ENCODE data around the gene DNAJC27. TPM values are rescaled to one million over a fixed set of nuclear protein-coding genes. Genes with fewer than 3 reads are reported as not detected.
A peak's percentile ranks its signal among the peaks of the same experiment; 100 is the strongest.

The DNAJC27 gene
- total and polyA plus RNA-seq, 9 of the 15 experiments (the other 6 are each of a cell fraction or from before 2014, with no cell fraction given): 0.53 to 5.9 (median 3.0) TPM

DNA sequence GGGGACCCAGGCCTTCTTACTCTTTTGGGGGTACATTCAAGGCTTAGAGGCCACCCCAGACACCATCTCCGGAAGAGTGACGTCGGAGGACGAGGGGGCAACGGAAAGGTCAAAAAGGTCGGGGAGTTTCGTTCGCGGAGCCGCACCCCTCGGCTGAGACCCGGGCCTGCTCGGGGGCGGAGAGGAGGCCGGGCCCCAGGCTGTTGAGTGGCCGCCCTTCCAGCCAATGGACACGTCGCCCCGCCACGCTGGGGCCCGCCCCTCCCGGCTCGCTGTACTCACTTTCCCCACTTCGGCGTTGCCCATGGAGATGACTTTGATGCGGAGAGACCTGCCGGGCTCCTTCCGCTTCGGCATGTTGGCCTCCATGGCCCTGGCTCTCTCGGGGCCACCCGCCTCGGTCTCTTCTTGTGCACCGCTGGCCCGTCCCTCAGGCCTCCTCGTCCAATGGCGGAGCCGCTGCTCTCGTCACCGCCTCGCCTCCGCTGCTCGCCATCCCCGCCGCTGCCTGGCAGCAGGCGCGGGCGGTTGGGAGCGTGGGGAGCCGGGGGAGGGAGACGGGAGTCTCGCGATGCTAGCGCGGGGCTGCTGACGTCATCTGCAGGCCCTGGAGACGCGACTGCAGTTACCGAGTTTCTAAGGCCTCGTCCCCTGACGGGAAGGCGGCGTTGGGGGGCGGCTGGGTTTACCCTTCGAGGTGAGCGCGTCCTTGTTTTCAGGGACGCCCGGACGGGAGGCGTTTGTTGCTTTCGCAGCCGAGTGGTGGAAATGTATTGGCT is at the start of gene DNAJC27 (continued):
- TF ChIP-seq, protein P1, sequence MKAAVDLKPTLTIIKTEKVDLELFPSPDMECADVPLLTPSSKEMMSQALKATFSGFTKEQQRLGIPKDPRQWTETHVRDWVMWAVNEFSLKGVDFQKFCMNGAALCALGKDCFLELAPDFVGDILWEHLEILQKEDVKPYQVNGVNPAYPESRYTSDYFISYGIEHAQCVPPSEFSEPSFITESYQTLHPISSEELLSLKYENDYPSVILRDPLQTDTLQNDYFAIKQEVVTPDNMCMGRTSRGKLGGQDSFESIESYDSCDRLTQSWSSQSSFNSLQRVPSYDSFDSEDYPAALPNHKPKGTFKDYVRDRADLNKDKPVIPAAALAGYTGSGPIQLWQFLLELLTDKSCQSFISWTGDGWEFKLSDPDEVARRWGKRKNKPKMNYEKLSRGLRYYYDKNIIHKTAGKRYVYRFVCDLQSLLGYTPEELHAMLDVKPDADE (conservative IDR thresholded peaks at IDR 0.05; ENCODE audit: control insufficient read depth, low read depth, low read length): peak; percentile 76; the same call in 1 of the 2 replicates
- TF ChIP-seq MTF1 (CRISPR knock-in tag; IDR thresholded peaks at IDR 0.05; ENCODE audit: borderline replicate concordance) (no peak), ETV6 (IDR thresholded peaks at IDR 0.05; ENCODE audit: borderline replicate concordance in 1 of 2, low read depth in 2 of 2, low read length in 1 of 2) (no peak), ETV6 (CRISPR knock-in tag; IDR thresholded peaks at IDR 0.05; ENCODE audit: borderline replicate concordance) (no peak), POLR2AphosphoS2 (IDR thresholded peaks at IDR 0.05; ENCODE audit: low read length) (peak; percentile 62; the same call in 1 of the 2 replicates), ZNF717 (CRISPR knock-in tag; IDR thresholded peaks at IDR 0.05) (no peak), RBFOX2 (IDR thresholded peaks at IDR 0.05; ENCODE audit: low read depth, low read length) (peak; percentile 96), RBM15 (IDR thresholded peaks at IDR 0.05; ENCODE audit: insufficient read depth, low read length) (no peak), NEUROD1 (IDR thresholded peaks at IDR 0.05; ENCODE audit: borderline replicate concordance, low read depth, low read length, partially characterized antibody) (peak; percentile 81), ZNF224 (CRISPR knock-in tag; IDR thresholded peaks at IDR 0.05) (no peak), ARID1B (IDR thresholded peaks at IDR 0.05) (no peak; the same call in none of the 2 replicates), JUND (IDR thresholded peaks at IDR 0.05; ENCODE audit: borderline replicate concordance, low read depth, low read length) (peak; percentile 97), JUND (tag; IDR thresholded peaks at IDR 0.05; ENCODE audit: borderline replicate concordance, low read depth, low read length) (peak; percentile 93), HNRNPL (IDR thresholded peaks at IDR 0.05; ENCODE audit: low read depth, low read length) (no peak)
- TF ChIP-seq, protein P2, sequence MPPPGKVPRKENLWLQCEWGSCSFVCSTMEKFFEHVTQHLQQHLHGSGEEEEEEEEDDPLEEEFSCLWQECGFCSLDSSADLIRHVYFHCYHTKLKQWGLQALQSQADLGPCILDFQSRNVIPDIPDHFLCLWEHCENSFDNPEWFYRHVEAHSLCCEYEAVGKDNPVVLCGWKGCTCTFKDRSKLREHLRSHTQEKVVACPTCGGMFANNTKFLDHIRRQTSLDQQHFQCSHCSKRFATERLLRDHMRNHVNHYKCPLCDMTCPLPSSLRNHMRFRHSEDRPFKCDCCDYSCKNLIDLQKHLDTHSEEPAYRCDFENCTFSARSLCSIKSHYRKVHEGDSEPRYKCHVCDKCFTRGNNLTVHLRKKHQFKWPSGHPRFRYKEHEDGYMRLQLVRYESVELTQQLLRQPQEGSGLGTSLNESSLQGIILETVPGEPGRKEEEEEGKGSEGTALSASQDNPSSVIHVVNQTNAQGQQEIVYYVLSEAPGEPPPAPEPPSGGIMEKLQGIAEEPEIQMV (tag; conservative IDR thresholded peaks at IDR 0.05; ENCODE audit: low read depth): no peak
- TF ChIP-seq, protein P3, sequence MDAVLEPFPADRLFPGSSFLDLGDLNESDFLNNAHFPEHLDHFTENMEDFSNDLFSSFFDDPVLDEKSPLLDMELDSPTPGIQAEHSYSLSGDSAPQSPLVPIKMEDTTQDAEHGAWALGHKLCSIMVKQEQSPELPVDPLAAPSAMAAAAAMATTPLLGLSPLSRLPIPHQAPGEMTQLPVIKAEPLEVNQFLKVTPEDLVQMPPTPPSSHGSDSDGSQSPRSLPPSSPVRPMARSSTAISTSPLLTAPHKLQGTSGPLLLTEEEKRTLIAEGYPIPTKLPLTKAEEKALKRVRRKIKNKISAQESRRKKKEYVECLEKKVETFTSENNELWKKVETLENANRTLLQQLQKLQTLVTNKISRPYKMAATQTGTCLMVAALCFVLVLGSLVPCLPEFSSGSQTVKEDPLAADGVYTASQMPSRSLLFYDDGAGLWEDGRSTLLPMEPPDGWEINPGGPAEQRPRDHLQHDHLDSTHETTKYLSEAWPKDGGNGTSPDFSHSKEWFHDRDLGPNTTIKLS (IDR thresholded peaks at IDR 0.05; ENCODE audit: borderline replicate concordance, low read depth): peak; percentile 93
- TF ChIP-seq, protein P4, sequence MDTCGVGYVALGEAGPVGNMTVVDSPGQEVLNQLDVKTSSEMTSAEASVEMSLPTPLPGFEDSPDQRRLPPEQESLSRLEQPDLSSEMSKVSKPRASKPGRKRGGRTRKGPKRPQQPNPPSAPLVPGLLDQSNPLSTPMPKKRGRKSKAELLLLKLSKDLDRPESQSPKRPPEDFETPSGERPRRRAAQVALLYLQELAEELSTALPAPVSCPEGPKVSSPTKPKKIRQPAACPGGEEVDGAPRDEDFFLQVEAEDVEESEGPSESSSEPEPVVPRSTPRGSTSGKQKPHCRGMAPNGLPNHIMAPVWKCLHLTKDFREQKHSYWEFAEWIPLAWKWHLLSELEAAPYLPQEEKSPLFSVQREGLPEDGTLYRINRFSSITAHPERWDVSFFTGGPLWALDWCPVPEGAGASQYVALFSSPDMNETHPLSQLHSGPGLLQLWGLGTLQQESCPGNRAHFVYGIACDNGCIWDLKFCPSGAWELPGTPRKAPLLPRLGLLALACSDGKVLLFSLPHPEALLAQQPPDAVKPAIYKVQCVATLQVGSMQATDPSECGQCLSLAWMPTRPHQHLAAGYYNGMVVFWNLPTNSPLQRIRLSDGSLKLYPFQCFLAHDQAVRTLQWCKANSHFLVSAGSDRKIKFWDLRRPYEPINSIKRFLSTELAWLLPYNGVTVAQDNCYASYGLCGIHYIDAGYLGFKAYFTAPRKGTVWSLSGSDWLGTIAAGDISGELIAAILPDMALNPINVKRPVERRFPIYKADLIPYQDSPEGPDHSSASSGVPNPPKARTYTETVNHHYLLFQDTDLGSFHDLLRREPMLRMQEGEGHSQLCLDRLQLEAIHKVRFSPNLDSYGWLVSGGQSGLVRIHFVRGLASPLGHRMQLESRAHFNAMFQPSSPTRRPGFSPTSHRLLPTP (IDR thresholded peaks at IDR 0.05; ENCODE audit: borderline replicate concordance, extremely low read depth, insufficient read length): no peak
- TF ChIP-seq, protein P5, sequence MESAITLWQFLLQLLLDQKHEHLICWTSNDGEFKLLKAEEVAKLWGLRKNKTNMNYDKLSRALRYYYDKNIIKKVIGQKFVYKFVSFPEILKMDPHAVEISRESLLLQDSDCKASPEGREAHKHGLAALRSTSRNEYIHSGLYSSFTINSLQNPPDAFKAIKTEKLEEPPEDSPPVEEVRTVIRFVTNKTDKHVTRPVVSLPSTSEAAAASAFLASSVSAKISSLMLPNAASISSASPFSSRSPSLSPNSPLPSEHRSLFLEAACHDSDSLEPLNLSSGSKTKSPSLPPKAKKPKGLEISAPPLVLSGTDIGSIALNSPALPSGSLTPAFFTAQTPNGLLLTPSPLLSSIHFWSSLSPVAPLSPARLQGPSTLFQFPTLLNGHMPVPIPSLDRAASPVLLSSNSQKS (CRISPR knock-in tag; IDR thresholded peaks at IDR 0.05): no peak

All from K562 (cell line).